CD4-positive, alpha-beta T cell treated with Interleukin-17A for 1 hour (primary cell): ENCODE measurements around the gene LHFPL2.

Experiments used
- DNase-seq: peaks from one replicate; pipeline ENCODE4 v3.0.0-alpha.2; 2020

The LHFPL2 gene

DNA sequence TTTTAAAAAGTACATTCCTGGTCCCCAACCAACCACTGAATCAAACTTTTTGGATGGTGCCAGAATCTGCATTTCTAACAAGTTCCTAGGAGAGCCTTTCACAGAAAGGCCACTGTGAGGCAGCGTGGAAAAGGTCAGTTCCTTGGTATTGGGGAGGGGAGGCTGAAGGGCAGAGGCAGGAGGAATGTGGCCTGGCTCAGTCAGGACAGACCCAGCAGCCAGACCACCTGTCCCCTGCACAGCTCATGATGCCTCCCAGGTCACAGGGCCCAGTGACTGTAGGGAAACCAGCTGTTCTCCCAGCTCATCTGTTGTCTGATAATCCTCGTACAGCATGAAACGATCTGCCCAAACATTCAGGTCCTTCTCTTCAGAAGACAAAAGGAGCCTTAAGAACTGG is 132.9 kb downstream of the LHFPL2 start:
- DNase-seq = no peak

DNA sequence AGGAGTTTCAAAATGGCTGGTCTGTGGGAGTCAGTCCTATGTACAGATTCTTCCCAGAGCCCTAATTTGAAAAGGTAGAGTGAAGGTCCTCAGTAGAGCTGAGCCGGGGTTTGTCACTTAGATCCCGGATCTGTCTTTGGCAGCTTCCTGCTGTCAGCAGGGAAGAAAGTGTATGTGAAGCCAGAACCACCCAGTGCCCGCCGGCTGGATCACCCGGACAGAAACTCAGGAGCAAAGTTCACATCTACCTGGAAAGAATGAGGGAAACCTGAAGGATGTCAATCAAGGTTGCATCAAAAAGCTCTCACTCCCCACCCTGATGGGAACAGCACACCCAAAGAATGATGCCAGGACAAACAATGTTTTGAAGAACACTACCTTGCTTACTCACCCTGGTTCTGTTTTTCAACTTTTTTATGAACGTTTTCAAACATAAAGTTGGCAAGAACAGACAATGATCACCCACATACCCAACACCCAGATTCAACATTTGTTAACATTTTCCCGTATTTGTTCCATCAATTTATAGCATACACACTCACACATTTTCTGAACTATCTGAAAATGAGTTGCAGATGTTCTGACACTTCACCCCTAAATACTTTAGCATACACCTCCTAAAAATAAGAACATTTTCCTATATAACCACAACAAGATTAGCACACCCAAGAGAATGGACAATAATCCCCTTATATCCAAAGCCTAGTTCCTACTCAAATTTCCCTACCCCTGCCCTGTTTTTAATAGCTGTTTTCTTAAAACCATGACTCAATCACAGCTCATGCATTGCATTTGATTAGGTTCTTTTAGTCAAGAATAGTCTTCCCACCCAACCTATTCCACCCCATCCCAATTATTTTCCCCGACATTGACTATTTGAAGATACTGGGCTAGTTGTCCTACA is 133.9 kb downstream of the LHFPL2 start:
- no peak for DNase-seq

DNA sequence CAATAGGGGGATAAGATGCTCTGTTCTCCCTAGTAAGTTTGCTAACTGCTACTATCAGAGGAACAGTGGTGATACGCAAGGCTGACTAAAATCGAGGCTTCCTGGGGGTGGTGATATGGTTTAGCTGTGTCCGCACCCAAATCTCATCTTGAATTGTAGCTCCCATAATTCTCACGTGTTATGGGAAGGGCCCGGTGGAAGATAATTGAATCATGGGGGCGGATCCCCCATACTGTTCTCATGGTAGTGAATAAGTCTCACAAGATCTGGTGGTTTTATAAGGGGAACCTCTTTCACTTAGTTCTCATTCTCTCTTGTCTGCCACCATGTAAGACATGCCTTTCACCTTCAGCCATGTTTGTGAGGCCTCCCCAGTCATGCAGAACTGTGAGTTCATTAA is 135.1 kb downstream of the LHFPL2 start:
- no peak for DNase-seq

DNA sequence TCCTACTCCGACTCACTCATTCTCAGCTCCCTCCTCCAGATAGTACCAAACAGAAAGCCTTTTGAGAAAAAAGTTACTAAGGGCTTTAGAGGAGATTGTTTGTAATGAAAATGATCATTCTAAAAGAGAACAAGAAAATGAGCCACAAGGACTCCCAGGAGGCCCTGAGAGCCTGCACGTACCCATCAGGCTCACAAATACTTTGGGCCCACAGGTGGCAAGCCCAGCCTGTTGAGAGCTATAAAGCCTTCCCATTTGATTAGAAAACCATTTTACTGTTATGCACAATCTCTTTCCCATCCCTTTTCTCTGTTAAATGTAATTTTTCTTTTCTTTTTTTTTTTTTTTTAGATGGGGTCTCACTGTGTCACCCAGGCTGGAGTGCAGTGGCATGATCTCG is 136.1 kb downstream of the LHFPL2 start:
- no peak for DNase-seq

DNA sequence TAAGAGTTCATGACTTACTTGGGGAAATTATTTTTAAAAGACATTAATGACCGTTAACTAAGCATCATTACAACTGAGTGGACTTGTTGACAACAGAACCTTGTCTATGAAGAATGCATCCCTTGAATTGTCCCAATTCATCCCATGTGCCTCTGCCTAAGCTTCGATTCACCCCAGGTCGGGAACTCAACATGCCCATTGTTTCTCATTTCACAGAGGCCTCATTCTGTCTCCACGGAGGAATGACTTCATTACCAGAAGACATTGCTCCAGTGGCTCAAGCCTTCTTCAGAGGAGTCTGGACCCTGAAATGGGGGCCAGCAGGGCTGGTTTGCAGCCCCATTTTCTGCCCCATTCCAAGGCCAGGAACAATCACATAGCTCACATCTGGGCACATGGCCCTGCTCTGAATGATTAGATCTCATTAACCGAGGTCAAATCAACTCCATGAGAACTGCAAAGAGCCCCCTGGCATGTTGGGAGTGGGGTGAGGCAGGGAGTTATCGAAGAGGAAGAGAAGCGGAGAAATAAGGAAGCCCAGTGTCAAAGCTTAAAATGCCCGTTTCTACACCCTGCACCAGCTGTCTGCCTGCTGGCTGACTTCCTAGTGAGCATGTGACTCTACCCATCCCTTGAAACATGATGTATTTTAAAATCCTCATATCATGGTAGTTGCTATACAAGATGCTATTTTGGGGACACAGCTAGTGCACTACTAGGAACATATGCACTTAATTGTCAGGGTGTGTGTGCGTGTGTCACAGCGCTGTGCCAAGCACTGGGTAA is 137.3 kb downstream of the LHFPL2 start:
- no peak for DNase-seq

DNA sequence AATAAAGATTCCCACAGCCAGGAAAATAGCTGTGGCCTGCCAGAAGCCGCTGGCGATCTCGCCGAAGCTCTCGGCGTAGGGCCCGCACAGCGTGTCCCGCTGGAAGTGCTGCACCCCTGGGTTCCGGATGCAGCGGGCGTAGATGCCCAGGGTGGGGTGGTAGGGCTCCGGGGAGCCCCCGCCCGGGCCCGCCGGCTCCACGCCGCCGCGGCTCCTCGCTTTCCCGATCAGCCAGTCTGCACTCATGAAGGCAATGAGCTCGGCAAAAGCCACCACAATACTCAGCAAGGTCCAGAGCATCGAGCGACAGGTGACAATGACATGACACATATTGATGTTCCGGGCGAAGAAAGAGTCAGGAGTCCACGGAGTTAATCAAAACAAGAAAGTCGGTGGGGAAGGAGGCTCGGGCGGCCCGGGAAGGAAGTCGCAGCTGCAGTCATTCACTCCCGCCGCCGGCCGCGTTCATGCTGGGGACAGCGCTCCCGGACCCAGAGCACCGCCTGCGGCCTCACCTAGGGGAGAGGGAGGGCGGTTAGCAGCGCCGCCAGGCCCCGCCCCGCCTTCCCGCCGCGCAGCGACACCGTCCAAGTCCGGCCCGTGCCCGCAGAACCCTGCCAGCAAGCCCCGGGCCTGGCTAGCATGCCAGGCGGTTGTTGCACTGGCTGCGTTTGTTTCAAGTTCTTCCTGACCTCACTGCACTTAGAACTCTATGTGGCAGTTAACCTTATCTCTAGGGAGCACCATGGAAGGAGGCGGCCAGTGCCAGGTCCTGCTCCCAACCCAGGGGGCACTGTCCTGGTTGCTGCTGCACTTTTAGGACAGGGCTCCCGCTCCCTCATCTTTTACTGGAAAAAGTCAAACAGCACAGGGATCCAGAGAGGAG is 138.4 kb downstream of the LHFPL2 start:
- DNase-seq = peak; percentile 3

DNA sequence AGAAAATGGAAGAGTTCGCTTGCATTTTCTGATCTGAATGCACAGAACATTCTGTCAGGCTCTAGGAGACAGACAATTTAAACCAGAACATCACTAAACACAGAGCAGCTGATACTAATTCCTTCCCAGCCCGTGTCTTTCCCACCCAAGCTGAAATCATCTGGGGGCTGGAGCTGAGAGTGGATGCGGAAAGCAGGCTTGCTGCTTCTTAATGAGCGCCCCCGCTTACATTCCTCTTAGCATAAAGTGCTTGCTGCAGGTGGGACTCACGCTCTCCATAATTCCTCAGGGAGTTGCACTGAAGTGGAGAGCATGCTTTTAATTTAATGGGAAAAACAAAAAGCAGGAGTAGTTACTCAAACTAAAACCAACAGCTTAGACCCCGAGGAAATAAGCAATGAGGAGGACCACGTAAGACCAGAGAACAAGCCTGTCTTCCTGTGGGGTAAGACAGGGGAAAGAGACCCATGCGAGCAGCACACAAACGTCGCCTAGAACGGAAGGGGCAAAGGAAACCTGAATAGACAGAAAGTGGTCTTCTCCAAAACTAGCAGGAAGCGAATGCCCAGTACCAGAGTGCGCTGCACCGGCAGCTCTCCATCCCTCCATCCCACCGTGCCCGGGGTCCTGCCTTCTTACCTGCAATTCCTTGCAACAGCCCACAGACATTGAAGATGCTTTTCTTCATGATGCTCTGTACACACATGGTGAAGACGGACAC is 139.3 kb downstream of the LHFPL2 start:
- no peak for DNase-seq

DNA sequence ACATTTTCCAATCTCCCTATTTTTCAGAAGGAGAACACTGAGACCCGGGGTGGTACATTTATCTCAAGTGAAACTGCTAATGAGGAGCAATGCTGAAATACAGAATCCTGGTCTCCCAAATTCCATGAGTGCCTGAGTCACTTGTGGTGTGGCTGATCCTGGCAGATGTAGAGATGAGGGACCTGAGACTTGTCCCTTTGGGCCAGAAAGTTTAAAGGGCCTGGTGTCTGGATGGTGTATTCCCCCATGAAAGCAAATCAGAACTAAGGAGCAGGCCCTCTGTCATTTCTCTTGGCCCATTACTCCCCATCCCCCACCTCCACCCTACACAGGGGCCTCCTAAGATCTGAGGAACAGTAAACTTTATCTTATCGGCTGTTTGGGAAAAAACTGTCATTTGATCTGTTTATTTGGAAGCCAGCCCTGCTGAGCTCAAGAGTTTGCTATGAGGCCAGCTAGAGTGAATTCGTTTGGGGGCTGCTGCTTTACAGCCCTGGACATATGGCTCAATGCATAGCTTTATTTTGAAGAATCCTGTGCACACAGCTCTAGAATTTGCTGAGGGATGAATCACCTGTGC is 140.3 kb downstream of the LHFPL2 start:
- DNase-seq = no peak

DNA sequence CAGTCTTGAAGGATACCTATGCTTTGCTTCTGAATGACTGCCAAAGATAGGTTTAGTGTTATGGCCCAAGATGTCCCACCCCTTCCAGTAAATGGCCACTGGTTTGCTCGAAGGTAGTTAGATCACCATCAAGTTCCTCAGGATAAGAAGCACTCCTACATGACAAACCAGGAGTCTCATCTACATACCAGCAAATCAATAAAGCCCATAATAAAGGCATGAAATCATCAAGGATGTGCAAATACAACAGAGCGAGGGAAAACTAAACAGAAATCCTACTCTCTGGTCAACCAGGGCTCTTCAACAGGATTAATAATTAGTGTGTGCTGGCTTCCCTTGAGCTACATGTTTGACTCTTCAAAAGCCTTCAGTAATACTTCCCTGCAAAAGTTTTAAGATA is 141.0 kb downstream of the LHFPL2 start:
- DNase-seq = no peak

DNA sequence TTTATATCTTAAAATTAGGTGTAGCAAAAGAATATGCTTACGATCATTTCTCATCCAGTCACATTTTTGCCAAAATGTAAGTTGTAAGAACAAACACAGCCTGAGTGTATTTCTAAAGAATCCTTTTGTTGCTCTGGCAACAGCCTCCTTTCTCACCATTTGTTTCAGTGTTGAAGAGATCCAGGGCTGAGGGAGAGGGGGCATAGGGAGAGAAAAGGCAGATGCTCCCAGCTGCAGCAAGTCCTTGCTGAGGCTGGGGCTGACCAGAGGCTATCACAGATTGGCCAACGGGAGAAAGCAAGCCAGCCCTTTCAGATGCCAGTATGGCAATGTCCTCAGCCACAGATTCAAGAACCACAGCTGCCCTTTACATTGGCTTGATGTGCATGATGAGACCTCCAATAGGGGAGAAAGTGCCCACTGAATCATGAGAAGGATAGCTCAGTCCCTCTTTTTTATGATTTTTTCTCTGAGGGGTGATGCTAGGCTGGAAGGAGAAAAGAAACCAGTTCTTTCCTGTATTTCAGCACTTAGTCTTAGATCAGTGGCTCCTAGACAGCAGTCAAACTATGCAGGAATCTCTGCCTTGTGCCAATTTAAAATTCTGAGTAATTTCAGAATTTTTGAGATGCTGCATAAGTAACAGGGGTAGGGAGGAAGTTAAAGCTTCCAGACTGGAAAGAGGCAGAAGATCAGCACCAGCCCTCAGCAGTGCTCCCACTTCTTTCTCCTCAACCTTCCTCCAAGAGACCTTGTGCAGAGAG is 142.1 kb downstream of the LHFPL2 start:
- no peak for DNase-seq

DNA sequence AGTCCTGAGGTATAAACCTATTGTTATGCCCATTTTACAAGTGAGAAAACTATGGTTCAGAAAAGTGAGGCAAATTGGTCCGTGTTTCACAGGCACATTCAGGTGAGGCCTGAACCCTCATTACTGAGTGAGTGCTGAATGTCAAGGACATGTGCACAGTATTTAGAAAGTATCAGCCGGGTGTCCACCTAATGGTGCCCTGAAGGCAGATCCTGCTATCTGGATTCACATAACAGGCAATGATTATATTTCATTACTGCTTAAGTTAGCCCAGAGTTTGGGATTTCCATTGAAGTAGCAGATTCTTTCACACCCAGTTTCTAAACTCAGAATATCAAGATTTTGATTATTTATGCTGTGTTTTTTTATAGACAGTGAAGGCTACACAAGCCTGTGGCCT is 142.7 kb downstream of the LHFPL2 start:
- DNase-seq = no peak

DNA sequence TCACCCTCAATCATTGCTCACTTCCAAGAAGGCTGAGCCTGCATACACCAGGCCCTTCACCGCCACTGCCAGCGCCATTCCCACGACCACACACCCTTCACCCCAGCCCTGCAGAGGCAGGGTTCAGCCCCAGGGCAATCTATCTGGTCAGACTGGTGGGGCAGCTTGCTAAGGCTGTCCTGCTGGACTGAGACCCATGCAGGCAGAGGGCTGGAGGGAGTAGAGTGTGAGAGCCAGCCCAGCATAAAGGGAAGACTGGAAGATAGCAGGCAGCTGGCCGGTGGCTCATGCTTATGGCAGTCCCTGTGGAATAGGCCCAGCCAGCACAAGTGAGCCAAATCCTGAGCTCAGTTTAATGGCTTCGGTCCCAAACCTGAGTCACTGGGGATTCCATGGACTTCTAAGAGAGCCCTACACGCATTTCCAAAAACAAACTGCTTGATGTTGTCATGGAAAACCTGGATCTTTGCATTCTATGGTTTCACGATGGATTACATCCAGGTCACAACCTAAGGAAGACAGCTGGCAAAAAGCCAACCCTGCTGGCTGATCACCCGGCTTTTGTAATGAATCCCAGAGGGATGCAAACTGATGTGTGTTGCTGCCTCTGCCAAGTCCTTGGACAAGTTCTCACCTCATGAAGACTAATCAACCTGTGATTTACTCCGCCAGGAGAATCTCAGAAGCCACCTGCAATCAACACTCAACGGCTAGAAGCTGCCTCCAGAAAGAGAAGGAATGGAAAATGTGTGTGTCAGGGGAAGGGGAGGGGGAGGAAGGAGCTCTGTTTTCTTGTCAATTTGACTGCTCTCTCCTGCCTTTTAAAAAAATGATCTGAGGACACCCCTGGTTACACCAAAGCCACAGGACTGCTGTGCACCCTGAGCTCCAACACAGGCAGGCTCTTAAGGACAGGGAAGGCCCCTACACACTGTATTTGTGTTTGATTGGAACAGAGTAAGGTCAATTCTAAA is 143.6 kb downstream of the LHFPL2 start:
- DNase-seq = no peak

DNA sequence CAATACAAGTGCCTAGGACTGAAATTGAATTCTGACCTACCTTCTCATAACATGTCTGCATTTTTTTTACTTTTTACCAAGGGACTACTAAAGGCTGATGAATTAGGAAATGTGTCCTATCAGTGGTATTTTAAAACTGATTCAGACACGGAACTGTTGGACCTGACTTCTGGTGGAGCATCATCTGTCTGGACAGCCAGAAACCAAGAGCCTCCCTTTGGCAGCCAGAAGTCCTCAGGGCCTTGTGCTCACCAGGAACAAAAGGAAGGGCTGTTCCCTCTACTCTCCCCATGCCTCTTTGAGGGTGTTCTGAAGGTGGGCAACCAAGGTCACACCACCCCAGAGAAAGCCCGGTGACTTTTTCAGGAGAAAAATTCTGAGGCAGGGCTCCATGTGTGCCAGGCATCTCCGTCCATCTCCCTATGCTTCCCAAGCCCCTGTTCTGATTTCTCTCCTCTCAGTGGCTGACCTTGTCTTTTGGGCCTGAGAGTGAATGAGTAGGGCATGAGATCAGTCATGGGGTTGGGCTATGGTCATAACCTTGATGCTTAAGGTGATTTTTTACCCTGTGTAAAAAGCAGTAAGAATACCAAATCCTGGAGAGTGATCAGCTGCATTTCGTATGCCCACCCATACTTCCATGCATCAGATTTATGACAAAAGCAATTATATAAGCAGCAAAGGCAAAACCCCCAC is 144.5 kb downstream of the LHFPL2 start:
- DNase-seq = no peak

DNA sequence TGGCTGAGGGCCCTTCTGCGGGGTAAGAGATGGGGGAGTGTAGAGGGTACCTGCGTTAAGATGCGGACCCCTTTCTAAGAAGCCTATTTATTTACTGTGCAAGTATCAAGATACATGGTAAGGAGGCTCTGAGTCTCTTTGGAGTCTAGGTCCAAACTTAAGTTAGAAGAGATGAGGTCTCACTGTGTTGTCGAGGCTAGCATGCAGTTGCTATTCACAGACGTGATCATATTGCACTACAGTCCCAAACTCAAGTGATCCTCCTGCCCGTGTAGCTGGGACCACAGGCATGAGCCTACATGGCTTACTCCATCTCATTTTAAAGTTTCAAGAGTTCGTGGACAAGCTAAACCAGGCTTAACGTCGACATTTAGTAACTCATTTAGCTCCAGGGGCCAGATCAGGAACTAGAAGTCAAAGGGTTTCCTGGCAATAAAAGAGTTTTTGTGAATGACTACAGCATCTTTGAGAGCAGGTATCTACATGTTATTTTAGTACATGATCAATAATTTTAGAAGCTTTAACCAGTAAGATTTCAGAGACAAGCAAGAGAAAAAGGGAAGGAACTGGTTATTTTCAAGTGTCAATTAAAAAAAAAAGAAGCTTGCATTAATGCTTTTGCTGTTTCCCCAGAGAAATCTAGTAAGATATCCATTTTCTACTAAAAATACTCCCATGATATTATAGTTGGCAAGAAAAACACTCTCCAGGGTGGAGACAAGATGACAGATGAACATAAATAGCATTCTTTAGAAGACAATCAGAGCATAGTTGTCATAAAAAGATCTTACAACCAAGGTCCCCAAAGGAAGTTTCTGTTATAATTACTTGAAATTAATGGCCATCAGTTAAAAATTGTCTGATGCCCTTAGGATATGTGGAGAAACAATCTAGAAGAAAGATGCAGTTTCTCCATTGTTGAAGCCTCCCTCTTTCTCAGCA is 146.9 kb downstream of the LHFPL2 start:
- DNase-seq = no peak

DNA sequence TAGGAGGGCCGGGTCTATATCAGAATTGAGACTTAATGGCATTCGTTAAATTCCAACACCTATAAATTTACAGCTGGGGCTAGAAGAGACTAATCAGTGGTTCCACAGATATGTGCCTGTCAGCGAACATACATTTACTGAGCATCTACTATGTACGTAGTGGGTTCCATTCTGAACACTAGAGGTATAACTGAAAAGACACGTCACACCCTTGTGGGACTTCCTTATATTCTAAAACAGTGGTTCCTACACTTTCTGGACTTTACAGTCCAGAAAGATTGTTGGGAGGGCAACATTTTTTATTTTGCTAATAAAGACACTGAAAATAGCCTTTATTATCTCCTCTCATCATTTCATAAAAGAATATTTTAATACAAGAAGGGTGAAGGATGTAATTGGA is 147.7 kb downstream of the LHFPL2 start:
- no peak for DNase-seq

DNA sequence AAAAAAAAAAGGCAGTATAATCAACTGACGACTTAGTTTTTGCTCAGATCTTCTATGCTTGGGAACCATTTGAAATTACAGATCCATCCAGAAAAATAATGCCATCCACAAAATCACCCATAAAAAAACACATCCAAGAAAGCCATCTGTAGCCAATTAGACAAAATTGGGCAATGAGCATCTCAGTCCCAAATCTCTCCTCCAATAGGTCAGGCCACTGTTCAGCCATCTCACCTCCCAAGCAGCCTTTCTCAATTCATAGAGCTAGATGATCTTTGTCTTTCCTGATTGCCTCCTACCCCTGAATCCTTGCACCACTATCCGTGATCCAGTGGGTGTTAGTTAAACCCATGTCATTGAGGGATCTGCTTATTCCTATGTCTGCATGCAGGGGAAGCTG is 148.5 kb downstream of the LHFPL2 start:
- no peak for DNase-seq

DNA sequence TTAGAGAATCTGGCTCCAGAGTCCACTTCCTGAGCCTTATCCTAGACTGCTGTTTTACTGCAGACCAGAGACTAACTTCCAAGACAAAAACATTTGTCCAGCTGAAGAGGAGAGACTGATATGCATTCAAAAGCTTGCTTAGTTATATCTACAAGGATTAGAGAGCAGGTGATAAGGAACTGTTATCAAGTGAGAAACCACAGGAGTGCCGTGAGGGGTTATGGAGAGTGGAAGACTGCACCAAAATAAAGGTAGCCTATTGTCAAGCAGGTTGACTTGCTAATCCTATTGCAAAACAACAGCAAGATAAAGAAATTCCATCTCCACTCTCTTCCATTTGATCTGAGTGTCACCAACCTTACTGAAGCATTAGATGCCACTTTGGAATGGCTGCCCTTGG is 149.1 kb downstream of the LHFPL2 start:
- no peak for DNase-seq
